DOHH2 (cell line): ENCODE data around the gene CD2AP.

Source experiments
- H3F3A ChIP-seq: fragments of 200-600 bp; sonication (generic), shearing (Covaris generic); 2 replicates; pipeline ENCODE4 v1.6.0; 2016; ENCODE audit warnings: antibody characterized with exemption, mild to moderate bottlenecking; ENCODE audit not compliant: control insufficient read depth, insufficient read depth
- H3K27ac ChIP-seq: fragments of 200-600 bp; sonication (generic); 2 replicates; pipeline ENCODE4 v1.5.1; 2014; ENCODE audit warnings: low read depth, mild to moderate bottlenecking, low read length, moderate library complexity
- H3K27me3 ChIP-seq: fragments of 200-600 bp; sonication (generic); 2 replicates; pipeline ENCODE4 v1.6.1; 2014; ENCODE audit warnings: mild to moderate bottlenecking, low read length, mixed read lengths; ENCODE audit not compliant: control insufficient read depth
- H3K36me3 ChIP-seq: fragments of 200-600 bp; sonication (generic); 2 replicates; pipeline ENCODE4 v1.6.1; 2014; ENCODE audit warnings: mild to moderate bottlenecking, low read length, moderate library complexity, mixed read lengths; ENCODE audit not compliant: control insufficient read depth
- H3K4me1 ChIP-seq: fragments of 200-600 bp; sonication (generic); 2 replicates; pipeline ENCODE4 v1.6.1; 2014; ENCODE audit warnings: mild to moderate bottlenecking, low read length, mixed read lengths; ENCODE audit not compliant: control insufficient read depth
- H3K4me2 ChIP-seq: fragments of 200-600 bp; sonication (generic); 2 replicates; pipeline ENCODE4 v1.6.0; 2014; ENCODE audit warnings: mild to moderate bottlenecking, low read length, moderate library complexity
- H3K4me3 ChIP-seq: fragments of 200-600 bp; sonication (generic); 2 replicates; pipeline ENCODE4 v1.5.1; 2014; ENCODE audit warnings: mild to moderate bottlenecking, low read length, mixed read lengths
- H3K79me2 ChIP-seq: fragments of 200-600 bp; sonication (generic); 2 replicates; pipeline ENCODE4 v1.6.1; 2014; ENCODE audit warnings: mild to moderate bottlenecking, low read length, mixed read lengths; ENCODE audit not compliant: control insufficient read depth
- H3K9me2 ChIP-seq: fragments of 200-600 bp; sonication (generic); replicated peaks from 2 replicates; pipeline ENCODE4 v1.6.1; 2014; ENCODE audit warnings: mild to moderate bottlenecking, low read length, mixed read lengths; ENCODE audit not compliant: control insufficient read depth
- H3K9me3 ChIP-seq: fragments of 200-600 bp; sonication (generic); 2 replicates; pipeline ENCODE4 v1.6.1; 2014; ENCODE audit warnings: antibody characterized with exemption, low read length, mixed read lengths; ENCODE audit not compliant: control insufficient read depth, insufficient read depth
- H4K20me1 ChIP-seq: fragments of 200-600 bp; sonication (generic); 2 replicates; pipeline ENCODE4 v1.6.0; 2014; ENCODE audit warnings: low read depth, mild to moderate bottlenecking, antibody characterized with exemption, low read length, moderate library complexity; ENCODE audit not compliant: control insufficient read depth, insufficient read depth
- CTCF ChIP-seq: fragments of 200-600 bp; sonication (generic); IDR thresholded peaks from one replicate; pipeline ENCODE4 v1.5.1; 2014; ENCODE audit warnings: antibody characterized with exemption, mild to moderate bottlenecking, low read depth, low read length; ENCODE audit not compliant: poor library complexity, severe bottlenecking
- EZH2phosphoT487 ChIP-seq: fragments of 200-600 bp; sonication (generic); IDR thresholded peaks from 2 replicates; pipeline ENCODE4 v1.6.1; 2017; ENCODE audit warnings: borderline replicate concordance, mild to moderate bottlenecking, antibody characterized with exemption, low read length, moderate library complexity, mixed read lengths

CD2AP gene

GRCh38 chr6:47670851-47671250 is 193.3 kb downstream of the CD2AP start:
- H3F3A ChIP-seq = no peaks in the 10 kb centered on the region
- no peaks in the 10 kb centered on the region for H3K36me3 ChIP-seq
- H3K9me2 ChIP-seq = no peaks in the 10 kb centered on the region
- no peak overlapping the region for H3K4me2 ChIP-seq
- no peaks in the 10 kb centered on the region for H3K4me1 ChIP-seq
- no peak overlapping the region for H3K27ac ChIP-seq
- H3K79me2 ChIP-seq = no peaks in the 10 kb centered on the region
- TF ChIP-seq EZH2phosphoT487 = no peak
- no peak for TF ChIP-seq CTCF
- H3K27me3 ChIP-seq = peaks cover 9% of the 10 kb centered on the region; the same call in 1 of the 2 replicates
- no peak overlapping the region for H3K4me3 ChIP-seq
- no peaks in the 10 kb centered on the region for H4K20me1 ChIP-seq
- no peaks in the 10 kb centered on the region for H3K9me3 ChIP-seq

GRCh38 chr6:47671777-47672176 is 194.2 kb downstream of the CD2AP start:
- no peaks in the 10 kb centered on the region for H3K9me3 ChIP-seq

GRCh38 chr6:47672816-47673215 is 195.2 kb downstream of the CD2AP start:
- H3K4me3 ChIP-seq = no peak overlapping the region
- H3K36me3 ChIP-seq = no peaks in the 10 kb centered on the region
- no peaks in the 10 kb centered on the region for H3K9me3 ChIP-seq
- H3K27ac ChIP-seq = no peak overlapping the region
- H3K4me2 ChIP-seq = no peak overlapping the region
- no peaks in the 10 kb centered on the region for H3K79me2 ChIP-seq
- no peak for TF ChIP-seq CTCF
- H3K9me2 ChIP-seq = no peaks in the 10 kb centered on the region
- no peaks in the 10 kb centered on the region for H4K20me1 ChIP-seq
- H3K4me1 ChIP-seq = no peaks in the 10 kb centered on the region
- peaks cover 9% of the 10 kb centered on the region; the same call in 1 of the 2 replicates for H3K27me3 ChIP-seq
- no peaks in the 10 kb centered on the region for H3F3A ChIP-seq

More at GRCh38 chr6:47671777-47672176, 194.2 kb downstream of the CD2AP start:
- Histone ChIP-seq H3K27ac (no peak overlapping the region), H3K9me2 (no peaks in the 10 kb centered on the region), H3F3A (no peaks in the 10 kb centered on the region), H3K4me1 (no peaks in the 10 kb centered on the region), H3K36me3 (no peaks in the 10 kb centered on the region), H3K4me3 (no peak overlapping the region), H3K4me2 (no peak overlapping the region), H4K20me1 (no peaks in the 10 kb centered on the region), H3K79me2 (no peaks in the 10 kb centered on the region), H3K27me3 (peaks cover 9% of the 10 kb centered on the region; the same call in 1 of the 2 replicates)
- TF ChIP-seq CTCF (no peak), EZH2phosphoT487 (no peak)

GRCh38 chr6:47674673-47675072 is 197.1 kb downstream of the CD2AP start:
- Histone ChIP-seq H3K9me2 (no peaks in the 10 kb centered on the region), H3K4me2 (no peak overlapping the region), H3K27me3 (peaks cover 5% of the 10 kb centered on the region; the same call in 1 of the 2 replicates), H3K79me2 (no peaks in the 10 kb centered on the region), H3K9me3 (no peaks in the 10 kb centered on the region), H4K20me1 (no peaks in the 10 kb centered on the region), H3K36me3 (no peaks in the 10 kb centered on the region), H3K4me3 (no peak overlapping the region), H3K27ac (no peak overlapping the region), H3K4me1 (no peaks in the 10 kb centered on the region), H3F3A (no peaks in the 10 kb centered on the region)
- no peak for TF ChIP-seq EZH2phosphoT487
